Stimulated activated CD4-positive, alpha-beta T cell treated with anti-CD3 and anti-CD28 coated beads, Interleukin-2, amount 100 ng/mL, for 48 hours (primary cell): Measurements from ENCODE around the gene EN1.

Experiments used
- DNase-seq, 2 donors: peaks; one replicate each; pipeline ENCODE4 v3.0.0-alpha.2; 2020

The EN1 gene

GRCh38 chr2:118846953-118847761 lies at the start of gene EN1:
EN1 (minus strand) TSS chr2:118847648; CDS start chr2:118847167, 481 bp downstream.
- DNase-seq, result no peak

GRCh38 chr2:118893100-118893499 lies 45.7 kb upstream of the EN1 start:
- DNase-seq, result no peak

- no peak for DNase-seq
These were observed 42.5 kb upstream of the EN1 start for GRCh38 chr2:118889995-118890394.

GRCh38 chr2:118883792-118884191 lies 36.3 kb upstream of the EN1 start:
- DNase-seq, result no peak

GRCh38 chr2:118882693-118883336 lies 35.4 kb upstream of the EN1 start:
- DNase-seq, result peak; percentile 50 to 61

GRCh38 chr2:118881490-118882129 lies 34.2 kb upstream of the EN1 start:
- DNase-seq, result peak; percentile 63 to 68

- DNase-seq, result no peak
These were observed 33.1 kb upstream of the EN1 start for GRCh38 chr2:118880501-118880900.

- no peak for DNase-seq
These were observed 31.2 kb upstream of the EN1 start for GRCh38 chr2:118878531-118879149.

- no peak for DNase-seq
These were observed 27.9 kb upstream of the EN1 start for GRCh38 chr2:118875318-118875717.

- no peak for DNase-seq
These were observed 26.9 kb upstream of the EN1 start for GRCh38 chr2:118874324-118874723.

GRCh38 chr2:118865106-118865505 lies 17.7 kb upstream of the EN1 start:
- no peak for DNase-seq

- no peak for DNase-seq
These were observed 16.8 kb upstream of the EN1 start for GRCh38 chr2:118864207-118864606.

GRCh38 chr2:118861731-118862130 lies 14.3 kb upstream of the EN1 start:
- DNase-seq, result no peak

GRCh38 chr2:118861242-118861641 lies 13.8 kb upstream of the EN1 start:
- DNase-seq, result no peak

- no peak for DNase-seq
These were observed 13.1 kb upstream of the EN1 start for GRCh38 chr2:118860506-118860905.

GRCh38 chr2:118859157-118859770 lies 11.8 kb upstream of the EN1 start:
- DNase-seq, result no peak

GRCh38 chr2:118858485-118859156 lies 11.2 kb upstream of the EN1 start:
- no peak for DNase-seq

- no peak for DNase-seq
These were observed 10.4 kb upstream of the EN1 start for GRCh38 chr2:118857677-118858484.

GRCh38 chr2:118856978-118857676 lies 9.7 kb upstream of the EN1 start:
- DNase-seq, result no peak

- DNase-seq, result no peak
These were observed 9.0 kb upstream of the EN1 start for GRCh38 chr2:118856330-118856977.
